Measurements from ENCODE around the gene SAMD11.

The SAMD11 gene

GRCh38 chr1:972726-973458, 49.2 kb downstream of the SAMD11 start:
- TF ChIP-seq CREB1 (IDR thresholded peaks at IDR 0.05; ENCODE audit: low read depth) (no peak), EGR1 (IDR thresholded peaks at IDR 0.05) (no peak), NFIC (IDR thresholded peaks at IDR 0.05) (no peak), RAD21 (IDR thresholded peaks at IDR 0.05; ENCODE audit: low read depth) (no peak), TAF1 (IDR thresholded peaks at IDR 0.05; ENCODE audit: low read depth) (no peak), ZBTB7A (IDR thresholded peaks at IDR 0.05; ENCODE audit: low read depth) (no peak), USF1 (IDR thresholded peaks at IDR 0.05) (no peak), REST (IDR thresholded peaks at IDR 0.05; ENCODE audit: low read depth) (no peak)

GRCh38 chr1:973459-974292, 50.0 kb downstream of the SAMD11 start:
- TF ChIP-seq TAF1 (IDR thresholded peaks at IDR 0.05; ENCODE audit: low read depth) (no peak), TEAD4 (IDR thresholded peaks at IDR 0.05) (no peak), YY1 (IDR thresholded peaks at IDR 0.05; ENCODE audit: low read depth) (no peak), REST (IDR thresholded peaks at IDR 0.05; ENCODE audit: low read depth) (no peak), CEBPB (IDR thresholded peaks at IDR 0.05) (no peak), FOXM1 (IDR thresholded peaks at IDR 0.05; ENCODE audit: borderline replicate concordance, low read depth) (no peak), MAX (IDR thresholded peaks at IDR 0.05) (no peak), TCF12 (IDR thresholded peaks at IDR 0.05; ENCODE audit: low read depth) (no peak), RAD21 (IDR thresholded peaks at IDR 0.05; ENCODE audit: low read depth) (no peak), EGR1 (IDR thresholded peaks at IDR 0.05) (no peak), USF1 (IDR thresholded peaks at IDR 0.05) (no peak)

GRCh38 chr1:974293-974640, 50.5 kb downstream of the SAMD11 start:
- TF ChIP-seq CEBPB (IDR thresholded peaks at IDR 0.05) (no peak), REST (IDR thresholded peaks at IDR 0.05; ENCODE audit: low read depth) (no peak), TEAD4 (IDR thresholded peaks at IDR 0.05) (no peak), ZBTB7A (IDR thresholded peaks at IDR 0.05; ENCODE audit: low read depth) (no peak), CREB1 (IDR thresholded peaks at IDR 0.05; ENCODE audit: low read depth) (no peak)

GRCh38 chr1:974687-975328, 51.1 kb downstream of the SAMD11 start:
- TF ChIP-seq YY1 (IDR thresholded peaks at IDR 0.05; ENCODE audit: low read depth), result no peak
- no peak for TF ChIP-seq EGR1 (IDR thresholded peaks at IDR 0.05)
- no peak for TF ChIP-seq CREB1 (IDR thresholded peaks at IDR 0.05; ENCODE audit: low read depth)
- TF ChIP-seq RAD21 (IDR thresholded peaks at IDR 0.05; ENCODE audit: low read depth), result no peak
- TF ChIP-seq REST (IDR thresholded peaks at IDR 0.05; ENCODE audit: low read depth), result no peak
- no peak for TF ChIP-seq TAF1 (IDR thresholded peaks at IDR 0.05; ENCODE audit: low read depth)
- TF ChIP-seq EP300 (IDR thresholded peaks at IDR 0.05; ENCODE audit: borderline replicate concordance), result no peak
- no peak for TF ChIP-seq CEBPB (IDR thresholded peaks at IDR 0.05)
- TF ChIP-seq USF1 (IDR thresholded peaks at IDR 0.05), result no peak
- TF ChIP-seq MAX (IDR thresholded peaks at IDR 0.05), result no peak
- no peak for TF ChIP-seq ZBTB7A (IDR thresholded peaks at IDR 0.05; ENCODE audit: low read depth)
- no peak for TF ChIP-seq TEAD4 (IDR thresholded peaks at IDR 0.05)
- TF ChIP-seq TCF12 (IDR thresholded peaks at IDR 0.05; ENCODE audit: low read depth), result no peak
- no peak for TF ChIP-seq NFIC (IDR thresholded peaks at IDR 0.05)
